GM12878 (cell line): ENCODE measurements around the gene HMX2. TPM values are rescaled to one million over a fixed set of nuclear protein-coding genes. Genes with fewer than 3 reads are reported as not detected.

Experiments used
- ATAC-seq: fragments of 200-7000 bp; cut with Tn5 transposase; 3 replicates; pipeline ENCODE4 v1.9.1; 2020; ENCODE audit warnings: mild to moderate bottlenecking, moderate library complexity
- BruUV-seq: library from RNA; stranded (reverse); fragments of 400-500 nt; replicated peaks from 2 replicates; lab custom pipeline; 2021; lab: Mats Ljungman, UMichigan
- CTCF ChIA-PET: fragments of 300-600 bp; sonication (Branson Sonifier 250); formaldehyde crosslinking; extraction: SDS; loops from one replicate; lab custom pipeline; 2021; ENCODE audit warnings: inconsistent platforms; lab: Yijun Ruan, JAX
- POLR2A ChIA-PET: fragments of 350-600 bp; formaldehyde crosslinking; extraction: SDS; loops from one replicate; lab custom pipeline; 2021; ENCODE audit warnings: inconsistent platforms; lab: Charles Lee
- RAD21 ChIA-PET: fragments of 300-600 bp; sonication (Branson Sonifier 250); formaldehyde crosslinking; loops from one replicate; lab custom pipeline; 2023; ENCODE audit warnings: antibody characterized with exemption; ENCODE audit not compliant: unreplicated experiment; lab: Charles Lee
- SMC1A ChIA-PET: fragments of 300-600 bp; sonication (Branson Sonifier 250); formaldehyde crosslinking; loops from one replicate; lab custom pipeline; 2023; ENCODE audit not compliant: unreplicated experiment, uncharacterized antibody; lab: Charles Lee
- DNase-seq: peaks from one replicate; pipeline ENCODE4 v3.0.0-alpha.2; 2011; ENCODE audit warnings: low read depth, low spot score
- FAIRE-seq: peaks from 3 replicates; lab custom pipeline; 2011; peaks lifted over from hg19 to GRCh38; lab: Jason Lieb, UNC
- H2AFZ ChIP-seq: 2 replicates; pipeline ENCODE4 v1.6.0; 2011; ENCODE audit warnings: low read depth, low read length, control low read depth; ENCODE audit not compliant: control insufficient read depth
- H3K27ac ChIP-seq: 2 replicates; pipeline ENCODE4 v1.5.1; 2011; ENCODE audit warnings: control low read depth; ENCODE audit not compliant: control insufficient read depth, insufficient read depth
- H3K27me3 ChIP-seq, 2 experiments: replicated peaks in 1 of 2; 2 replicates each; pipeline versions ENCODE4 v1.6.0 to v1.6.1; 2011; ENCODE audit warnings: low read length in 1 of 2; ENCODE audit not compliant: control insufficient read depth in 2 of 2, insufficient read depth in 2 of 2
- H3K36me3 ChIP-seq, 2 experiments: 2 replicates each; pipeline ENCODE4 v1.5.1; 2011; ENCODE audit warnings: low read length in 1 of 2; ENCODE audit not compliant: control insufficient read depth in 2 of 2, insufficient read depth in 2 of 2
- H3K4me1 ChIP-seq: 2 replicates; pipeline ENCODE4 v1.6.1; 2011; ENCODE audit warnings: mild to moderate bottlenecking, low read length, moderate library complexity, mixed read lengths; ENCODE audit not compliant: control insufficient read depth, insufficient read depth
- H3K4me2 ChIP-seq: 2 replicates; pipeline ENCODE4 v1.6.0; 2011; ENCODE audit warnings: control low read depth; ENCODE audit not compliant: control insufficient read depth, insufficient read depth
- H3K4me3 ChIP-seq: fragments of 200-600 bp; sonication (generic); 2 replicates; pipeline ENCODE4 v1.5.1; 2016
- H3K79me2 ChIP-seq: 2 replicates; pipeline ENCODE4 v1.6.0; 2011; ENCODE audit warnings: low read length; ENCODE audit not compliant: control insufficient read depth, insufficient read depth
- H3K9ac ChIP-seq: 2 replicates; pipeline ENCODE4 v1.8.0; 2011; ENCODE audit warnings: low read length, control low read depth, mixed read lengths; ENCODE audit not compliant: control insufficient read depth, insufficient read depth
- H3K9me3 ChIP-seq: replicated peaks from 3 replicates; pipeline ENCODE4 v1.5.1; 2011; ENCODE audit warnings: mild to moderate bottlenecking, low read length; ENCODE audit not compliant: control insufficient read depth, insufficient read depth
- H4K20me1 ChIP-seq: 2 replicates; pipeline ENCODE4 v1.6.0; 2011; ENCODE audit not compliant: control insufficient read depth, insufficient read depth
- ATF7 ChIP-seq: fragments of 450-650 bp; IDR thresholded peaks from 2 replicates; pipeline ENCODE4 v1.6.1; 2016; ENCODE audit warnings: low read depth, mild to moderate bottlenecking
- CREM ChIP-seq: IDR thresholded peaks from 2 replicates; pipeline ENCODE4 v1.6.1; 2014; ENCODE audit warnings: antibody characterized with exemption, low read depth
- HCFC1 ChIP-seq: fragments of 150-350 bp; IDR thresholded peaks from 2 replicates; pipeline ENCODE4 v1.6.1; 2014; ENCODE audit warnings: low read length
- JUNB ChIP-seq: IDR thresholded peaks from 2 replicates; pipeline ENCODE4 v1.6.1; 2016; ENCODE audit warnings: antibody characterized with exemption, mild to moderate bottlenecking
- PML ChIP-seq: IDR thresholded peaks from 2 replicates; pipeline ENCODE4 v1.6.1; 2012; ENCODE audit warnings: low read length, inconsistent platforms
- SMC3 ChIP-seq: IDR thresholded peaks from 2 replicates; pipeline ENCODE4 v1.6.1; 2011; ENCODE audit warnings: low read length, improper control_type of control experiment, borderline replicate concordance
- WGBS: methylation state at CpG from one replicate; pipeline ENCODE4 v1.1.6; 2016; ENCODE audit warnings: low lambda C conversion rate; ENCODE audit not compliant: insufficient replicate concordance, insufficient coverage; ENCODE audit errors: missing lambda C conversion rate; 5-methylcytosine and 5-hydroxymethylcytosine counted together
- in situ Hi-C: fragments of 300-500 bp; cut with MboI; formaldehyde crosslinking; loops from 9 replicates; pipeline ENCODE4 v1.14.3; 2018; ENCODE audit warnings: mixed read lengths
- intact Hi-C: fragments of 100-400 bp; cut with micrococcal nuclease; formaldehyde crosslinking; loops from one replicate; pipeline ENCODE4 v1.14.2; 2022; ENCODE audit not compliant: unreplicated experiment
- polyA plus RNA-seq, 11 experiments: library from polyadenylated mRNA; depleted of rRNA in 4 of 11; unstranded in 6 of 11; stranded (reverse) in 5 of 11; fragments of >200 nt; fragmentation: Nextera tagmentation in 4 of 11; fragmentation: Illumina TruSeq in 1 of 11; extraction: Ambion mirVana in 4 of 11; extraction: Trizol in 1 of 11; gene quantifications; 1 replicate in 1 of 11; 2 replicates in 10 of 11; pipeline versions ENCODE4 v1.2.1 to v1.2.3, GENCODE V29; 2011 to 2016; ENCODE audit warnings: inconsistent platforms in 2 of 11, missing spikeins in 2 of 11, low read depth in 1 of 11
- total RNA-seq, 4 experiments: library from RNA; depleted of rRNA in 3 of 4; stranded (reverse); fragments of >200 nt in 3 of 4; fragmentation: Illumina TruSeq in 1 of 4; extraction: Trizol in 1 of 4; gene quantifications; 2 replicates each; pipeline versions ENCODE4 v1.2.1 to v1.2.3, GENCODE V29; 2013 to 2021

Gene HMX2
- total and polyA plus RNA-seq, 10 of the 15 experiments (the other 5 are each of a cell fraction or from before 2014, with no cell fraction given) = 1.4 to 31.3 (median 16.8) TPM; not detected in 1

GRCh38 chr10:123150986-123151736 is 3.2 kb downstream of the HMX2 start (continued):
- TF ChIP-seq CREM = no peak
- no peak for TF ChIP-seq HCFC1
- TF ChIP-seq SMC3 = no peak

GRCh38 chr10:123151737-123152135 is 3.8 kb downstream of the HMX2 start:
- Histone ChIP-seq H3K27me3 (peaks cover 9 to 11% of the 10 kb centered on the region in 2 experiments), H4K20me1 (no peaks in the 10 kb centered on the region; the same call in 1 of the 2 replicates), H3K79me2 (peaks cover 53% of the 10 kb centered on the region), H3K27ac (peak overlapping the region; percentile 77; the same call in 1 of the 2 replicates), H3K4me1 (peaks cover 21% of the 10 kb centered on the region), H3K9ac (peak overlapping the region; percentile 66; the same call in 1 of the 2 replicates), H3K36me3 (peaks cover 0 to 9% of the 10 kb centered on the region in 2 experiments; a peak in 3 of 4 replicates), H3K9me3 (peaks cover 1% of the 10 kb centered on the region; the same call in 1 of the 3 replicates), H3K4me3 (peak overlapping the region; percentile 34; the same call in 1 of the 2 replicates), H2AFZ (peak overlapping the region; percentile 48; the same call in 1 of the 2 replicates), H3K4me2 (peak overlapping the region; percentile 94)
- TF ChIP-seq ATF7 = no peak
- TF ChIP-seq JUNB = no peak
- no peak for TF ChIP-seq PML
- 81% methylated on average over 7 of the region's 7 CpGs for WGBS
- in situ Hi-C loops (loop anchor here (5.0 kb wide), 1 partner anchor 241 kb away; no protein-coding TSS in a partner anchor), intact Hi-C loops (loop anchor here (5.0 kb wide), 2 partner anchors 241 to 401 kb away; no protein-coding TSS in a partner anchor)
- ATAC-seq (no peak), FAIRE-seq (no peak), DNase-seq (no peak)
- ChIA-PET POLR2A (no interaction called here), SMC1A (no interaction called here), CTCF (interaction anchor here (1.0 kb wide), 1 partner anchor 13 kb away, joined by 3 read pairs; no protein-coding TSS in a partner anchor), RAD21 (no interaction called here)
- BruUV-seq = no TSS peak
